ENCODE measurements around the gene CDON.

The CDON gene, protein sequence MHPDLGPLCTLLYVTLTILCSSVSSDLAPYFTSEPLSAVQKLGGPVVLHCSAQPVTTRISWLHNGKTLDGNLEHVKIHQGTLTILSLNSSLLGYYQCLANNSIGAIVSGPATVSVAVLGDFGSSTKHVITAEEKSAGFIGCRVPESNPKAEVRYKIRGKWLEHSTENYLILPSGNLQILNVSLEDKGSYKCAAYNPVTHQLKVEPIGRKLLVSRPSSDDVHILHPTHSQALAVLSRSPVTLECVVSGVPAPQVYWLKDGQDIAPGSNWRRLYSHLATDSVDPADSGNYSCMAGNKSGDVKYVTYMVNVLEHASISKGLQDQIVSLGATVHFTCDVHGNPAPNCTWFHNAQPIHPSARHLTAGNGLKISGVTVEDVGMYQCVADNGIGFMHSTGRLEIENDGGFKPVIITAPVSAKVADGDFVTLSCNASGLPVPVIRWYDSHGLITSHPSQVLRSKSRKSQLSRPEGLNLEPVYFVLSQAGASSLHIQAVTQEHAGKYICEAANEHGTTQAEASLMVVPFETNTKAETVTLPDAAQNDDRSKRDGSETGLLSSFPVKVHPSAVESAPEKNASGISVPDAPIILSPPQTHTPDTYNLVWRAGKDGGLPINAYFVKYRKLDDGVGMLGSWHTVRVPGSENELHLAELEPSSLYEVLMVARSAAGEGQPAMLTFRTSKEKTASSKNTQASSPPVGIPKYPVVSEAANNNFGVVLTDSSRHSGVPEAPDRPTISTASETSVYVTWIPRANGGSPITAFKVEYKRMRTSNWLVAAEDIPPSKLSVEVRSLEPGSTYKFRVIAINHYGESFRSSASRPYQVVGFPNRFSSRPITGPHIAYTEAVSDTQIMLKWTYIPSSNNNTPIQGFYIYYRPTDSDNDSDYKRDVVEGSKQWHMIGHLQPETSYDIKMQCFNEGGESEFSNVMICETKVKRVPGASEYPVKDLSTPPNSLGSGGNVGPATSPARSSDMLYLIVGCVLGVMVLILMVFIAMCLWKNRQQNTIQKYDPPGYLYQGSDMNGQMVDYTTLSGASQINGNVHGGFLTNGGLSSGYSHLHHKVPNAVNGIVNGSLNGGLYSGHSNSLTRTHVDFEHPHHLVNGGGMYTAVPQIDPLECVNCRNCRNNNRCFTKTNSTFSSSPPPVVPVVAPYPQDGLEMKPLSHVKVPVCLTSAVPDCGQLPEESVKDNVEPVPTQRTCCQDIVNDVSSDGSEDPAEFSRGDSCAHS (N-terminal part only)

GRCh38 chr11:126062679-126063506 lies at the start of gene CDON:
CDON (minus strand) TSS chr11:126062866; CDS start chr11:126023476, 39,390 bp downstream.
- H3K9me3 Mint-ChIP-seq = no peaks in the 10 kb centered on the region
- peaks cover 19% of the 10 kb centered on the region for H3K27me3 Mint-ChIP-seq
- peak; percentile 91 for DNase-seq
- peak; percentile 98 for ATAC-seq
- peak within 1 kb of the TSS; percentile 77 for H3K4me3 Mint-ChIP-seq
- H3K36me3 Mint-ChIP-seq (ENCODE audit: low read depth) = peaks cover 2% of the 10 kb centered on the region
- H3K27ac Mint-ChIP-seq = peak within 1 kb of the TSS; percentile 94
- H3K4me1 Mint-ChIP-seq = peaks cover 9% of the 10 kb centered on the region

DNA sequence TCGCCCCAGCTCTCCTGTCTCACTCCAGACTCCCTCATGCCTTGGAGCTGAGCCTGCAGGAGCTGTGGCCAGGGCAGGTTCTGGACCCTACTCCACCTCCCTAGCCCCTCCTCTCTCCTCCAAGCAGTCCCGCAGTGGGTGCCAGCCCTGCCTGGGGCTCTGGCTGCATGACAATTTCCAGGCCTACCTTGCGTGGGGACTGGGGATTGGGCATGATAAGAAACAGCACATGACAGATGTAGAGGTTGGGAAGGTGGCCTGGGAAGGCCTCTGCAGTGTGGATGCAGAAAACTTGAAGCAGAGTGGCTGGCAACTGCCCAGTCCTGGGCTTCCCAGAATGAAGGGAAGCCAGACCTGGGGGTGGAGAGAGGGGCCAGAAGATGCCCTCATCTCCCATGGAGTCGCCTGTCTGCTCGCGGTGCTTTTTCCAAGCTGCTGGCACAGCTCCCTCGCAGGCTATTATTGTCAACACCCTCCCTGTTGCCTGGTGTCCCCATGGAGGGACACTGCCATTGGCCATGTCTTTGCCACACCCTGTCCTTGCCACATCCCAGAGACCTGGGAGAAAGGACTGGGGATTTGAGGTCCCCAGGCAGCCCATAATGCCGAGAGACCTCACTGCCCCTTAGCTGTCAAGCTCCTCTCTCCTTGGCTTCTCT lies 48.9 kb upstream of the CDON start:
- H3K4me1 Mint-ChIP-seq = peaks cover 2% of the 10 kb centered on the region
- no peak for ATAC-seq
- H3K9me3 Mint-ChIP-seq = no peaks in the 10 kb centered on the region

GRCh38 chr11:126109941-126110731 lies 47.5 kb upstream of the CDON start:
- ATAC-seq (peak; percentile 87), DNase-seq (peak; percentile 2)
- Mint-ChIP-seq H3K4me1 (peaks cover 2% of the 10 kb centered on the region), H3K36me3 (ENCODE audit: low read depth) (no peaks in the 10 kb centered on the region), H3K9me3 (no peaks in the 10 kb centered on the region), H3K27ac (no peak overlapping the region), H3K4me3 (no peak overlapping the region), H3K27me3 (no peaks in the 10 kb centered on the region)

More for the DNA sequence above, 48.9 kb upstream of the CDON start:
- H3K27ac Mint-ChIP-seq = no peak overlapping the region
- H3K27me3 Mint-ChIP-seq = no peaks in the 10 kb centered on the region
- no peaks in the 10 kb centered on the region for H3K36me3 Mint-ChIP-seq (ENCODE audit: low read depth)
- no peak for DNase-seq
- H3K4me3 Mint-ChIP-seq = no peak overlapping the region

GRCh38 chr11:126106594-126107328 lies 44.1 kb upstream of the CDON start:
- peaks cover 2% of the 10 kb centered on the region for H3K4me1 Mint-ChIP-seq
- ATAC-seq (no peak), DNase-seq (no peak)
- no peak overlapping the region for H3K4me3 Mint-ChIP-seq
- H3K27me3 Mint-ChIP-seq = no peaks in the 10 kb centered on the region
- H3K9me3 Mint-ChIP-seq = no peaks in the 10 kb centered on the region
- no peaks in the 10 kb centered on the region for H3K36me3 Mint-ChIP-seq (ENCODE audit: low read depth)
- no peak overlapping the region for H3K27ac Mint-ChIP-seq

DNA sequence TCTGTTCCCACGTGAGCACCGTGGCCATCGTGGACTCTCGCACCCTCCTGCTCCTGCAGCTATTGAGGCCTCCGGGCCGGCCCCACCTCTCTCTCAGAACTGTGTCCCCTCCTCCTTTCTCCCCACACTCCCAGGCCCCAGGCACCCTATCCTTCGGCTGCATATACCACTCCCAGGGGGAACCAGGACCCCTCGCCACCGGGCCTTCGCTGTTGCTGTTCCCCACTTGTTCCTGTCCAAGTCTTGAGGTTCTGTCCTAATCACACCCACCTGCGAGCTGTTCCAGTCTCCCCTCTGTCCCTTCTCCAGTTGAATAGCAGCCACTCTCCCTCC lies 43.0 kb upstream of the CDON start:
- Mint-ChIP-seq H3K27ac (no peak overlapping the region), H3K27me3 (no peaks in the 10 kb centered on the region), H3K9me3 (no peaks in the 10 kb centered on the region), H3K4me1 (peaks cover 2% of the 10 kb centered on the region), H3K36me3 (ENCODE audit: low read depth) (no peaks in the 10 kb centered on the region), H3K4me3 (no peak overlapping the region)
- ATAC-seq = no peak
- no peak for DNase-seq

DNA sequence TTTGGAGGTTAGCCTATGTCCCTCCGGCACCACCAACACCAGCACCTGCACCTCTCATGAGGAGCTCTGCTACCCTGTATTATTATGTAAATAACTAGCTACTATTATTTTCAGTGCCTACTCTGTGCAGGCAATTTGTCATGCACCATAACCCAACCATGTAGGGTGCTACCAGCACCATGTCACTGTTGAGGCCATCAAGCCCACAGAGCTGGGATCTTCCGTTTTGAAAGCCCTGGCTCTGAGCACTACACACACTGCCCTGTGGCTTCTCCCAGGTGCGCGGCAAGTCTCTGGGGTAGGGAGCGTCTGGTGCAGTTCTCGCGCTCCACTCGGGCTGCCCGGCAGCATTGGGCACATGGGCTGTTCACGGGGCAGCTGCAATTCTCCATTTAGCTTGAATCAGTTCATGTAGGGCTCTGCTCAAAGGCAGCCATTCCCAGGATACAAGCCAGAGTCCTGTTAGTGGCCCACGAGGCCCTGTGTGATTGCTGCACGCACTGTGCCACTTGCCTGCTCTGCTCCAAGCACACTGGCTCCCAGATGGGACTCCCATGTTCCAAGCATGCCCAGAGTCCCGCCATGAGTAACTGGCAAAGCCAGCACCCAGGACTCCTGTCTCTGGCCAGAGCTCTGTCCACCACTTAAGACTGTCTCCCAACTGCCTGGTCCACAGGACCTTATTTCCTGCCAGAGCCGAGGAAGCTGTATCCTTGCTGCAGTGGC lies 42.5 kb upstream of the CDON start:
- DNase-seq (no peak), ATAC-seq (no peak)
- Mint-ChIP-seq H3K27ac (no peak overlapping the region), H3K4me1 (peaks cover 2% of the 10 kb centered on the region), H3K36me3 (ENCODE audit: low read depth) (no peaks in the 10 kb centered on the region), H3K9me3 (no peaks in the 10 kb centered on the region), H3K27me3 (no peaks in the 10 kb centered on the region), H3K4me3 (no peak overlapping the region)

DNA sequence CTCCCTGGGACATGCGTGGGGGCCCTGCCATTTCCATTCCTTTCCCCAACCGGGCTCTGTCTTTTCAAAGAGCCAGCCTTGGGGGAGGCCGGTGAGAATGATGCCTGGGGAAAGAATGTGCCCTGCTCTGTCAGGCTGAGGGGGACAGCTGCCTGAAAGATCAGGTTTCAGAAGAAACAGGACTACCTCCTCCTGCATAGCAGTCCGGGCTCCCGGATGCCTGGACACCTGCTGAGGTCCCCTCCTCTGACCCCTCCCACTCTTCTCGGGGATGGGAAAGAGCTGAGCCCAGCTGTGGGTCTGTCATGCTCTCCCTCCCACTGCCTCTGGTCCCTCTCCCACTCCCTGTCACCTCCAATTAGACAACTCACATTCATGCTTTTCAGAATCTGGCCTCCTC lies 41.8 kb upstream of the CDON start:
- ATAC-seq = no peak
- H3K27ac Mint-ChIP-seq = no peak overlapping the region
- no peaks in the 10 kb centered on the region for H3K27me3 Mint-ChIP-seq
- no peak for DNase-seq
- no peak overlapping the region for H3K4me3 Mint-ChIP-seq
- H3K36me3 Mint-ChIP-seq (ENCODE audit: low read depth) = no peaks in the 10 kb centered on the region
- H3K9me3 Mint-ChIP-seq = no peaks in the 10 kb centered on the region
- H3K4me1 Mint-ChIP-seq = no peaks in the 10 kb centered on the region

- Mint-ChIP-seq H3K27ac (no peak overlapping the region), H3K4me3 (no peak overlapping the region), H3K27me3 (no peaks in the 10 kb centered on the region), H3K36me3 (ENCODE audit: low read depth) (no peaks in the 10 kb centered on the region), H3K4me1 (no peaks in the 10 kb centered on the region), H3K9me3 (no peaks in the 10 kb centered on the region)
- DNase-seq (no peak), ATAC-seq (no peak)
Measured at GRCh38 chr11:126103150-126103549, 40.5 kb upstream of the CDON start.

DNA sequence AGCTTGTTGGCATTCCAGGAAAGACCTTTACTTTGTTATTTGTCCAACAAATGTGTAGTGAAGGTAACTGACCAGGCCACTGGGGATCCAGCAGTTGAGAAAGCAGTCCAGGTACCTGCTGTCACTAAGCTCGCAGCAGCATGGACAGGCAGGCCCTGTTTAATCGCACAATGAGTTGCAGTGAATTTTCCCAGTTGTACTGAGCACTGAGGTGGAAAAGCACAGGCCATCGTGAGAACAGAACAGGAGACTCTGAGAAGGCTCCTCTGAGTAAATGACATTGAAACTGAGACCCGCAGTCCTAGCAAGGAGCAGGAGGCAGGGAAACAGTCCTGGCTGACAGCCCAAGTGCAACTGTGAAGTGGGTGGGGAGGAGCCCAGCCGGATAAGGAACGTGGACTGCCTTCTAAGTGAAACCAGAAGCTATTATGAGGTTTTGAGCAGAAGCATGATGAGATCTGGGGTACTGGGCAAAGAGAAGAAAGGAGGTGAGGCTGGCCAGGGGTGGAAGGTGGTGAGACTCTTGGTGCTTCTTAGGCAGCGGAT lies 39.8 kb upstream of the CDON start:
- Mint-ChIP-seq H3K27ac (no peak overlapping the region), H3K27me3 (no peaks in the 10 kb centered on the region), H3K36me3 (ENCODE audit: low read depth) (no peaks in the 10 kb centered on the region), H3K9me3 (no peaks in the 10 kb centered on the region), H3K4me1 (no peaks in the 10 kb centered on the region), H3K4me3 (no peak overlapping the region)
- ATAC-seq (no peak), DNase-seq (no peak)

GRCh38 chr11:126101930-126102283 lies 39.2 kb upstream of the CDON start:
- DNase-seq (no peak), ATAC-seq (no peak)
- Mint-ChIP-seq H3K27me3 (no peaks in the 10 kb centered on the region), H3K27ac (no peak overlapping the region), H3K4me3 (no peak overlapping the region), H3K36me3 (ENCODE audit: low read depth) (no peaks in the 10 kb centered on the region), H3K4me1 (no peaks in the 10 kb centered on the region), H3K9me3 (no peaks in the 10 kb centered on the region)

- H3K9me3 Mint-ChIP-seq = no peaks in the 10 kb centered on the region
- H3K27ac Mint-ChIP-seq = no peak overlapping the region
- no peaks in the 10 kb centered on the region for H3K36me3 Mint-ChIP-seq (ENCODE audit: low read depth)
- no peak for ATAC-seq
- H3K4me1 Mint-ChIP-seq = no peaks in the 10 kb centered on the region
- DNase-seq = no peak
- no peak overlapping the region for H3K4me3 Mint-ChIP-seq
- H3K27me3 Mint-ChIP-seq = no peaks in the 10 kb centered on the region
Measured at GRCh38 chr11:126101251-126101929, 38.7 kb upstream of the CDON start.

Data from activated naive CD8-positive, alpha-beta T cell treated with anti-CD3 and anti-CD28 coated beads, Interleukin-2, amount 50 U/mL, for 24 hours (primary cell).